ENCODE results near the gene RRP12. TPM values are rescaled to one million over a fixed set of nuclear protein-coding genes. Genes with fewer than 3 reads are reported as not detected.

RRP12 gene
- total and polyA plus RNA-seq, 11 donors: 6.0 to 61.2 (median 21.5) TPM

- TF ChIP-seq POLR2A (IDR thresholded peaks at IDR 0.05): no peak
- no peak for TF ChIP-seq CTCF (IDR thresholded peaks at IDR 0.05)
- ATAC-seq (no peak), DNase-seq (peak in 1 of 5 donors; percentile 4)
- 71 to 97% (median 83%) methylated on average over 4 of the region's 4 CpGs for WGBS, 4 donors
- intact Hi-C loops (cut with DNase I): no loop called here
- no peak overlapping the region for H3K27ac ChIP-seq
- no peaks in the 10 kb centered on the region for H3K27me3 ChIP-seq
- H3K4me1 ChIP-seq: peaks cover 0 to 15% (median 9%) of the 10 kb centered on the region in 12 donors
- H3K36me3 ChIP-seq: peaks cover 0 to 73% (median 58%) of the 10 kb centered on the region in 9 donors
- H3K4me3 ChIP-seq: no peak overlapping the region
- H3K9me3 ChIP-seq: no peaks in the 10 kb centered on the region
Measured at GRCh38 chr10:97396056-97396455, 5.1 kb downstream of the RRP12 start.

GRCh38 chr10:97393034-97393573, 8.0 kb downstream of the RRP12 start:
- Histone ChIP-seq H3K36me3 (peaks cover 0 to 95% (median 84%) of the 10 kb centered on the region in 9 donors), H3K27ac (no peak overlapping the region), H3K27me3 (no peaks in the 10 kb centered on the region), H3K9me3 (no peaks in the 10 kb centered on the region), H3K4me1 (no peaks in the 10 kb centered on the region), H3K4me3 (no peak overlapping the region)
- no peak for DNase-seq
- TF ChIP-seq CTCF (IDR thresholded peaks at IDR 0.05) (no peak), POLR2A (IDR thresholded peaks at IDR 0.05) (no peak)
- WGBS, 4 donors: 91 to 94% (median 93%) methylated on average over 8 of the region's 8 CpGs
- intact Hi-C loops (cut with DNase I): no loop called here
- ATAC-seq: no peak

DNA sequence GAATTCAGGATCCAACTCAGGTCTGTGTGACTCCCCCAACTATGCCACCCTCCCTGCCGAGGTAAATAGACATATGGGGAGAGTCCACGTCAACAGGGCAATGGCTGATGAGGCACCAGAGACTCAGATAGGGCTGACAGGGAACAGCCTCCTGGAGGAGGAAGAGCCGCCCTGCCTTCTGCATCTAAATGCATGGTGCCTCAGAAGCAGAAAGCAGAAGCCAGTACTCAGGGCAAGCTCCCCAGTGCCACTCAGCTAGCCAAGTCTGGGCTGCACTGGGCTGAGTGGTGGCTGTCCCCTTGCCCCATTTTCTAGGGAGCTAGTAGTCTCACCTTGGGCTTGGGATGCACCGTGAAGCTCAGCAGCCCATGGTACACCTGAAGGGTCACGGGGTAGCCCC, 11.0 kb downstream of the RRP12 start:
- DNase-seq: peak in 1 of 5 donors; percentile 16
- H3K9me3 ChIP-seq: no peaks in the 10 kb centered on the region
- peak in 1 of 4 donors; percentile 30 for ATAC-seq
- peaks cover 0 to 96% (median 81%) of the 10 kb centered on the region in 9 donors for H3K36me3 ChIP-seq
- WGBS, 4 donors: 86 to 100% (median 98%) methylated on average over 2 to 5 of the region's 5 CpGs
- H3K4me1 ChIP-seq: peaks cover 0 to 7% (median 0%) of the 10 kb centered on the region in 12 donors
- intact Hi-C loops (cut with DNase I): no loop called here
- peak overlapping the region in 1 of 12 donors; percentile 32 for H3K27ac ChIP-seq
- no peaks in the 10 kb centered on the region for H3K27me3 ChIP-seq
- no peak for TF ChIP-seq POLR2A (IDR thresholded peaks at IDR 0.05)
- H3K4me3 ChIP-seq: no peak overlapping the region

GRCh38 chr10:97388152-97388551, 13.0 kb downstream of the RRP12 start:
- Histone ChIP-seq H3K9me3 (no peaks in the 10 kb centered on the region), H3K36me3 (peaks cover 0 to 79% (median 70%) of the 10 kb centered on the region in 9 donors), H3K27me3 (no peaks in the 10 kb centered on the region), H3K4me1 (peaks cover 0 to 7% (median 0%) of the 10 kb centered on the region in 12 donors), H3K4me3 (no peak overlapping the region), H3K27ac (no peak overlapping the region)
- TF ChIP-seq POLR2A (IDR thresholded peaks at IDR 0.05) (no peak), CTCF (IDR thresholded peaks at IDR 0.05) (no peak)
- intact Hi-C loops (cut with DNase I): no loop called here
- DNase-seq (no peak), ATAC-seq (peak in 3 of 4 donors; percentile 15 to 59 (median 16))
- WGBS, 4 donors: 83 to 93% (median 89%) methylated on average over 3 to 5 of the region's 5 CpGs

DNA sequence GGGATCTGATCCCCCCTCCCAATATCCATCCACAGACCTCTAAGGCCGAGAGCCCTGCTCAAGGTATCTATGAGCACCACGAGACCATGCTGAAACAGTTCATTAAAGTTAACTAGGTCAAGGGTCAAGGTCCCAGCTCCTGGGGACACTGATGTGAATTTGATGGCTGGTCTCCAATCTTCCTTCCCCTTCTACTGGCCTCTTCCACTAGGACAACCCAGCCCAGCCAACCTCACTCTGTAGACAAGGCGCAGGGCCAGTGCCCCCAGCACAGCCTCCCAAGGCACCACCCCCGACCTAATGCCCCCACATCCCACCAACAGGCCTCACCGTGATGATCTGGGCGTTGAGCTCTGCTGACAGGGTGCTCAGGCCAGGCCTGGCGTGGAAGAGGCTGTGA, 15.6 kb downstream of the RRP12 start:
- intact Hi-C loops (cut with DNase I): no loop called here
- 61 to 84% (median 73%) methylated on average over 3 to 7 of the region's 7 CpGs for WGBS, 4 donors
- ATAC-seq: peak; percentile 12 to 71 (median 50)

More for the DNA sequence above, 15.6 kb downstream of the RRP12 start:
- Histone ChIP-seq H3K9me3 (no peaks in the 10 kb centered on the region), H3K4me3 (no peak overlapping the region), H3K4me1 (peaks cover 0 to 7% (median 0%) of the 10 kb centered on the region in 12 donors), H3K27ac (no peak overlapping the region), H3K36me3 (peaks cover 0 to 75% (median 56%) of the 10 kb centered on the region in 9 donors), H3K27me3 (no peaks in the 10 kb centered on the region)
- no peak for TF ChIP-seq CTCF (IDR thresholded peaks at IDR 0.05)
- no peak for TF ChIP-seq POLR2A (IDR thresholded peaks at IDR 0.05)
- DNase-seq: no peak

Measured in heart left ventricle (tissue), 16 donors.